Fibroblast of skin of right quadriceps (primary cell): ENCODE measurements around the gene OR1E1.
"Not testable (repeated sequence)": the region's sequence is repeated elsewhere in the genome, so short reads cannot be mapped to it uniquely, and the experiment has no call there.

Experiments
- DNase-seq: peaks from one replicate; pipeline ENCODE4 v3.0.0-alpha.2; 2013

The OR1E1 gene, protein sequence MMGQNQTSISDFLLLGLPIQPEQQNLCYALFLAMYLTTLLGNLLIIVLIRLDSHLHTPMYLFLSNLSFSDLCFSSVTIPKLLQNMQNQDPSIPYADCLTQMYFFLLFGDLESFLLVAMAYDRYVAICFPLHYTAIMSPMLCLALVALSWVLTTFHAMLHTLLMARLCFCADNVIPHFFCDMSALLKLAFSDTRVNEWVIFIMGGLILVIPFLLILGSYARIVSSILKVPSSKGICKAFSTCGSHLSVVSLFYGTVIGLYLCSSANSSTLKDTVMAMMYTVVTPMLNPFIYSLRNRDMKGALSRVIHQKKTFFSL

DNA sequence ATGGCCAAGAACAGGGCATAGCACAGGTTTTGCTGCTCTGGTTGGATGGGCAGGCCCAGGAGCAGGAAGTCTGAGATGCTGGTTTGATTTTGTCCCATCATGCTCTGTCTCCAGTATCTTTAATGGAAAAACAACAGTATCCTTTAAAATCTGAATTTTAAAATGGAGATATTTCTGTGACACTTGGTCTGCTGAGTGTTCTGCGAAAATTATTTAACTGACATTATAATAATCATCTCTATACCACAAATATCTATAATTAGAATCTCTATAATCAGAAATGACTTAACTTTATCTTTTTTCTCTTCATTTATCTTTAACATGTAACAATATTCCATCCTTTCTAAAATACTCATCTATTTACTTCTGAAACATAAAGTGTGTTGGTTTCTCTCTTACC, at the start of gene OR1E1:
Gene OR1E1 (minus strand): TSS at position 101 of the 400 bp plus-strand sequence. CDS start 0 bp downstream, at position 101.
- no peak for DNase-seq

DNA sequence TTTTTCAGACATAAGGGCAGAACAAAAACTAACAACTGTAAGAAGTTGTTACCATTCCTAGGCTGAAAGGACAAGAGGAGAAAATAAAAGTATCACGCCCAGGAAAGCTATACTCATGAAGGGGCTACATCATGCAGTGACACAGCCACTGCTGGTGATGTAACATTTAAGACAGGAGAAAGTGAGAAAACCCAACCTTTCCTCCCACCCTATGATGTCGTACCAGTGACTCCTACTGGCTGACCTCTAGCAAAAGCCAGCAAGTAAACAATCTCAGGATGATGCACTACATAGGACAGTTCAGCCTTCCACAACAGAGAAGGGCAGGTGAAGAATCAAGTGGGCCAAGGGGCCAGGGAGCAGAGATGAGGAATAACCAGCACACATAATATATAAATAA, 49.4 kb upstream of the OR1E1 start:
- DNase-seq, result no peak

DNA sequence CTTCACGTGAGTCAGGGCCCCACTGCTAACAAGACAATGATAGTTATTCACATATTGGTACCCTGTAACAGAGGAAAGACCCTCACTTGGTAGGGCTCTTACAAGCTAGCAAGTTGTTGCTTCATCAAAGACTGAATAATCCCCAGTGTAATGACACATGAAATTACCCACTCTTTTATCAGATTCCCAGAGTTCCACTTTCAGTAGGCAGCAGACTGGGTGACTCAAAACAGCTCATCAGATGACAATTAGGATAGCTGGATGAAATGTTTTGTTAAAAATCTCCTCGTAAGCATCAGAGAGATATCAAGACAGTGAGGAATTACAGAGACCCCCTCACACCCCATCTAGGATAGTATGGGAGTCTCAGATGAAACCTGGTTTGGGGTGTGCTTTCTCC, 42.2 kb upstream of the OR1E1 start:
- DNase-seq, result no peak

DNA sequence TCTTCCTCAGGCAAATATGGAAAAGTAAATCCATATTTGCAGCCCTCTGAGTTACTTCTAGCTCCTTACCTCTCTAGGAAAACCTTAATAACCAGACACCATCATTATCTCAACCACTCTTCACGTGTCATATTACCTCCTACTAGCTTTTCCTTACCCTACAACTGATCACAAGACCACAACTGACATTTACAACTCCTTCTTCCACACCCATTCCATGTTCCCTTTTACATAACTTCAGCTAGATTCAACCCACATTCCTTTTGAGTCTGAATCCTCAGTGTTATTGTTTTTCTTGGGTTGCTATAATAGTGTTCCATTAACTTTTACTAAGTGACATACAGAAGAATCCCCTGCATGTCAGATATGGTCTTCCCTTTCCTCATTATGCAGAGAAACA, 40.2 kb upstream of the OR1E1 start:
- DNase-seq, result no peak

DNA sequence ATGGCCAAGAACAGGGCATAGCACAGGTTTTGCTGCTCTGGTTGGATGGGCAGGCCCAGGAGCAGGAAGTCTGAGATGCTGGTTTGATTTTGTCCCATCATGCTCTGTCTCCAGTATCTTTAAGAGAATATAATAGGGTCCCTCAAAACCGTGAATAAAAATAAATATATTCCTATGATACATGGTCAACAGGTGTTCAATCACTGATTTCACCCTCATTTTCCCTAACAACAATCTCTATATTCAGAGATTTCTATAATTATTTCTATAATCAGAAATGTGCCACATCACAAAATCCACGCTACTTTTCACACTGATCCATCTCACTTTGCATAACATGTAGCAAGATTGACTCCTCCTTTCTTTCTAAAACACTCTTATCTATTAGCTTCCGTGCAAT, 35.5 kb upstream of the OR1E1 start, which contains the start of gene OR1E2:
Gene OR1E2 (minus strand): TSS at position 101 of the 400 bp plus-strand sequence. CDS start 0 bp downstream, at position 101.
- no peak for DNase-seq

DNA sequence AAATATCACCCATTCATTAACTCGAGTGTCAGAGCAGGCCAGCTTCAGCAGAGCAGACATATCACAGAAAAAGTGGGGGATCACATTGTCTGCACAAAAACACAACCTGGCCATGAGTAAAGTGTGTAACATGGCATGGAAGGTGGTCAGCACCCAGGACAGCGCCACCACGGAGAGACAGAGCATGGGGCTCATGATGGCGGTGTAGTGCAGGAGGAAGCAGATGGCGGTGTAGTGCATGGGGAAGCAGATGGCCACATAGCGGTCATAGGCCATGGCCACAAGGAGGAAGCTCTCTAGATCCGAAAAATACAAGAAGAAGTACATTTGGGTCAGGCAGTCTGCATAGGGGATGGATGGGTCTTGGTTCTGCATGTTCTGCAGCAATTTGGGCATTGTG, 35.0 kb upstream of the OR1E1 start:
- not testable (repeated sequence) for DNase-seq

DNA sequence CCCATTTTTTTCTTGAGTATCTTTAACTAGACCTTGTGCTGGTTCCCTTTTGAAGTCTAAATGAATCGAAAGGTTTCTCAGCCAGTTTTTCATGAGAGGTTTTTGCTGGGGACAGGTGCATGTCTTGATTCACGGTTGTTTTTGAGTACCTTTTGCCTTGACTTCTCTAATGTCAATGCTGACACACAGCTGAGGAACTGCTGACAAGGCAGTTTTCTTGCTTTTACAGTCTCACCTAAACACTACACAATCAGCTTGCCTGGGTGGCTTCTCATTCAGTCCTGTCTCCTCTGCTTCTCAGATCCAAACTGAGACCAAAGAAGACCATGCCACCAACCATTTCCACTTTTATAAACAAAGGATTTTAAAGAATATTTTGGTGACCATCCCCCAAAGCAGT, 20.0 kb upstream of the OR1E1 start:
- no peak for DNase-seq

DNA sequence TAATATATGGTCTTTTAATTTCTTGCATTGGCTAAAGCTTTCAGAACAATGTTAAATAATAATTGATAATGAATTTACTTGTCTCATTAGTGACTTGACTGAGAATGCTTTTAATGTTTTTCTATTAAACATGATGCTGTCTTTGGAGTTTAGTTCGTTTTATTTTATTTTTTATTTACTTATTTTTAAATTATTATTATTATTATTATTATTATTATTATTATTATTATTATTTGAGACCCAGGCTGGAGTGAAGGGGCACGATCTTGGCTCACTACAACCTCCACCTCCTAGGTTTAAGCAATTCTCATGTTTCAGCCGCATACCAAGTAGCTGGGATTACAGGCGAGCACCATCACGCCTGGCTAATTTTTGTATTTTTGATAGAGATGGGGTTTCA, 17.4 kb upstream of the OR1E1 start:
- DNase-seq, result no peak

DNA sequence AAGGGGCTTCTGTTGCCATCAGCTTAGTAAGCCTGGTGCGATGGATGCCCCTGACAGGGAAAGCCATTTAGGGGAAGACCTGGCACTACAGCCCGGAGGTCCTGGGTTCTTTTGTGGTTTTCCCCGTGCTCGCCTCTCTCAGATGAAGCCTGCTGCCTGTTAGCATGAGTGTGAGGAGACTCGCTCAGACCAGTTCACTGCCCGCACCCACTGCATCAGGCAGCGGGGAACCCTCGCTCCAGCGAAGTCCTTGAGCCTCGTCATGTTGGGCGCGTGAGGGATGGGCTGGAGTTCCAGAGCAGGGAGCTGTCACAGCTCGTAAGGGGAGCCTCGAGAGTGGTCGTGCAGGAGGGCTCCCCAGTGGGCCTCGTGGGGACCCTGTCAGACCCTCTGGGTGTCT, 14.0 kb upstream of the OR1E1 start:
- DNase-seq, result not testable (repeated sequence)

DNA sequence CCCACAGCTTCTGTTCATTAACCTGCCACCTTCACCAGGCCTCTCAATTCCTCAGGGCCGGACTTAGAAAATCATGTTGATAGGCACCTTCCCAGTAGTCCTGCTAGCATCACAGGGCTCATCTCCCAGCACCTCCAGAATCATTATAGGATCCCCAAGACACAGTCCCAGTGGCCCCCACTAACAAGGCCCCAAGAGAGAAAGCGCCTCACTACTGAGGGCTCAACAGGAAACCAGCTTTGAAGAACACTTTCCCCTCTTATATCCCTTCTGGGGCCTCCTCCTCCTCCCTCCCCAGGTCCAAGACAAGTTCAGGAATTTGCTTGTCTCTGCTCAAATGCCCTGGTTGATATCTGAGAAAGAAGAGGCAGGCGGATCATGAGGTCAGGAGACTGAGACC, 12.9 kb upstream of the OR1E1 start, which contains the start of gene OR3A3:
Gene OR3A3 (plus strand): TSS at position 301 of the 400 bp plus-strand sequence.
- DNase-seq, result no peak

DNA sequence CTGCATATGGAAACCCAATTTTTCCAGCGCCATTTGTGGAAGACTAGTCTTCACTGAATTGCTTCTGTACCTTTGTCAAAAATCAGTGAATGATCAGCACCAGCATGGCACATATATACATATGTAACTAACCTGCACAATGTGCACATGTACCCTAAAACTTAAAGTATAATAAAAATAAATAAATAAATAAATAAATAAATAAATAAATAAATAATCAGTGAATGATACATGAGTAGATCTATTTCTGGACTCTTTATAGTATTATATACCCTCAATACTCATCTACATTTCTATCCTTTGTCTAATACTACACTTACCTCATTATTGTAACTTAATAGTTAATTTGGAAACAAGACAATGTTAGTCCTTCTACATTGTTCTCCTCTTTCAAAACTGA, 5.6 kb upstream of the OR1E1 start:
- DNase-seq, result not testable (repeated sequence)

DNA sequence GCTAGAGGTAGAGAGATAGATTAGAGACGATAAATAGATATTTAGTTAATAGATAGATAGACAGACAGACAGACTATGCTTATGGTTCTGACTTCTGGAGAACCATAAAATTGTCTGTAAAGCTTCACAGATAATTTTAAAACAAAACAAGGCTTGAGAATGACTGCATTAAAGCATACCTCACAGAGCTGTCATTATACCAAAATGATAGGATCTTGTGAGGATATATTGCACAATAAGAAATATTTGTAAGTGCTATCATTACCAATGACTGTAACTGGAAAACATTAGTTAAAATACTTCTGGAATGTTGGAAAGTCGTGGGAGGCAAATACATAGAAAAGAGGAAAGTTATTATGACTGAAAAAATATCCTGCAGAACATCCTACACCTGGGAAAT, 3.6 kb upstream of the OR1E1 start:
- no peak for DNase-seq

DNA sequence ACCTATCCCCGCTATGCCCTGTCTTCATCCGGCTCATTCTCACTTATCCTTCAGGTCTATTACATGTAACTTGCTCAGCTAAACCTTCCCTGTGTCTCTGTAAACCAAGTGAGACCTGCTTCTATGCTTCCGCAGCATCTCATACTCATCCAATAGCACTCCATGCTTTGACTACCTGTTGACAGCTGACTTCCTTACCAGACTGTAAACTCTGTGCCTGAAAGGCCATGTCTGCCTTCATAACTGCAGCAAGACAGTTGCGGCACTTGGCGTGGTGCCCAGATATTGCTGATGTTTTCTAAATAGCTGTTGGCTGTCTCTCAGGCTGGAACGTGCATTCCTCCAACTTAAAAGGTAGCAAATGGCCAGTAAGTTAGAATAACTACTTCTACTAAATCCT, 1.8 kb upstream of the OR1E1 start:
- DNase-seq, result no peak

DNA sequence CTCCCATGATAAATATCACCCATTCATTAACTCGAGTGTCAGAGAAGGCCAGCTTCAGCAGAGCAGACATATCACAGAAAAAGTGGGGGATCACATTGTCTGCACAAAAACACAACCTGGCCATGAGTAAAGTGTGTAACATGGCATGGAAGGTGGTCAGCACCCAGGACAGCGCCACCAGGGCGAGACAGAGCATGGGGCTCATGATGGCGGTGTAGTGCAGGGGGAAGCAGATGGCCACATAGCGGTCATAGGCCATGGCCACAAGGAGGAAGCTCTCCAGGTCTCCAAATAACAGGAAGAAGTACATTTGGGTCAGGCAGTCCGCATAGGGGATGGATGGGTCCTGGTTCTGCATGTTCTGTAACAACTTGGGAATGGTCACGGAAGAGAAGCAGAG, 409 bp downstream of the OR1E1 start:
- DNase-seq, result not testable (repeated sequence)

DNA sequence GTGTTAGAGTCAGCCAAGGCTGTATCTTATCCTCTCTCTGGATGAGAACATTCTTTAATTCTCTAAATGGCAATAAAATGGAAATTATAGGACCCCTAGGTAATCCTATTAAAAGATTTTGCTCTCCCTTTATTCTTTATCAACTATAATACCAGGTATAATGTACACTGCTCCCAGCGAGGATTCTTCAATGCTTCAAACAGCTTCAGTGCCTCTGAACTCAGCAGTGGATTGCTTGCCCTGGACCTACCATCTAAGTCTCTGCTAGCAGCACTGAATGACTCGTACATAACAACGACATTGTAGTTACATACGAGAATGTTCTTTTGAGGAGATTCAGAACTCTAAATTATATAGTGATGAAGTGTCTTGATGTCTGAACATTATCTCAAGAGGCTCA, 8.4 kb downstream of the OR1E1 start:
- no peak for DNase-seq

DNA sequence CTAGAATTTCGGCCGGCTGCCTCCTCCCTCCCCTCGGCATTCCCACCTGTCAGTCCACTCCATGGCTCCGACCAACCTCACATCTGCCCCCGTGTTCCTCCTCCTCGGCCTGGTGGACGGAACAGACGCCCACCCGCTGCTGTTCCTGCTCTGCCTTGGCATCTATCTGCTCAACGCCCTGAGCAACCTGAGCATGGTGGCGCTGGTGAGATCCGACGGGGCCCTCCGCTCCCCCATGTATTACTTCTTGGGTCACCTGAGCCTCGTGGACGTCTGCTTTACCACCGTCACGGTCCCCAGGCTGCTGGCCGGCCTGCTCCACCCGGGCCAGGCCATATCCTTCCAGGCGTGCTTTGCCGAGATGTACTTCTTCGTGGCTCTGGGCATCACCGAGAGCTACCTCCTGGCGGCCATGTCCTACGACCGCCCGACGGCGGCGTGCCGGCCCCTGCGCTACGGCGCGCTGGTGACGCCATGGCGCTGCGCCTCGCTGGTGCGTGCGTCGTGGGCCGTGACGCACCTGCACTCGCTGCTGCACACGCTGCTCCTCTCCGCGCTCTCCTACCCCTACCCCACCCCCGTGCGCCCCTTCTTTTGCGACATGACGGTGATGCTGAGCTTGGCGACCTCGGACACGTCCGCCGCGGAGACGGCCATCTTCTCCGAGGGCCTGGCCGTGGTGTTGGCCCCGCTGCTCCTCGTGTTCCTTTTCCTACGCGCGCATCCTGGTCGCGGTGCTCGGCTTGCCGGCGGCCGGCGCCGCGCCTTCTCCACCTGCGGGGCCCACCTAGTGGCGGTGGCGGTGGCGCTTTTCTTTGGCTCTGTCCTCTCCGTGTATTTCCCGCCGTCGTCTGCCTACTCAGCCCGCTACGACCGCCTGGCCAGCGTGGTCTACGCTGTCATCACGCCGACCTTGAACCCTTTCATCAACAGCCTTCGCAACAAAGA, 12.1 kb downstream of the OR1E1 start, which contains the start of gene OR3A2:
Gene OR3A2 (minus strand): TSS at position 440 of the 948 bp plus-strand sequence.
- DNase-seq, result peak; percentile 11

DNA sequence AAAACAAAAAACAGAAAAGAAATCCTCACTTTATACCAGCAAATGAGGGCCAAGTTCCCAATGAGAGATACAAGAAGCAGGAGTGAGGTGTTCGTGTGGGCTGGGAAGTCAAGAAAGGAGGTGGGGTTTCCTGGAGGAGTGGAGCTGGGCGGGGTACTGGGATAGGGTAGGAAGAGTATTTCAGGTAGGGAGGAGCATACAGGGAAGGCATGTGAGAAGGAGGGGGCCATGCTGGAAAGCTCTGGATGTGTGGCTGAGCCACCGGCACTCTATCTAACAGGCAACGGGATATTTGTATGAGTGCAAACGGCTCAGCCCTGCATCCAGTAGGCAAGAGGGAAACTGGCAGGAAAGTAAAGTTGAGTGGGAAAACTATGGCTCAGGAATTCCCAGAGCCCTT, 16.3 kb downstream of the OR1E1 start:
- DNase-seq, result no peak

DNA sequence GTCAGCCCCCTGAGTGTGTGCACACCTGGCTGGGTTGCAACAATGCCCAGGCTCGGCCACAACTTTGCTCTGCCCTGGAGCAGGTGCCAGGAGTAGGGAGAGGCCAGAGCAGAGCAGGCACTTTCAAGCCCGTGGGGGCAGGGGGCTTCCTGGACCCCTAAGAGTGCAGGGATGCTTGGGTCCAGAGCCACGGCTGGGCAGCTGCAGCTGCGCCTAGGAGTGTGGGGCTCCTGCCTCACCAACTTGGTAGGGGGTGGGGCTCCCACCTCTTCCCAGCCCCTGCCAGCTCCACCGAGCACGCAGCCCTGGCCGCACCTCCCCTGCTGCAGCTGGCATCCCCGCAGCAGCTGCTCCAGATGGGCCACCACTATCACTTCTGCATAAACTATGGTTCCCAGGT, 19.9 kb downstream of the OR1E1 start:
- DNase-seq, result no peak

DNA sequence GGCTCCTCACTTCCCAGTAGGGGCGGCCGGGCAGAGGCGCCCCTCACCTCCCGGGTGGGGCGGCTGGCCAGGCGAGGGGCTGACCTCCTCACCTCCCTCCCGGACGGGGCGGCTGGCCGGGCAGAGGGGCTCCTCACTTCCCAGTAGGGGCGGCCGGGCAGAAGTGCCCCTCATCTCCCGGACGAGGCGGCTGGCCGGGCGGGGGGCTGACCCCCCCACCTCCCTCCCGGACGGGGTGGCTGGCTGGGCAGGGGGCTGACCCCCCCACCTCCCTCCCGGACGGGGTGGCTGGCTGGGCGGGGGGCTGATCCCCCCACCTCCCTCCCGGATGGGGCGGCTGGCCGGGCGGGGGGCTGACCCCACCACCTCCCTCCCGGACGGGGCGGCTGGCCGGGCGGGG, 27.0 kb downstream of the OR1E1 start:
- DNase-seq, result not testable (repeated sequence)
